Measurements from ENCODE around the gene TSPAN10.

The TSPAN10 gene

DNA sequence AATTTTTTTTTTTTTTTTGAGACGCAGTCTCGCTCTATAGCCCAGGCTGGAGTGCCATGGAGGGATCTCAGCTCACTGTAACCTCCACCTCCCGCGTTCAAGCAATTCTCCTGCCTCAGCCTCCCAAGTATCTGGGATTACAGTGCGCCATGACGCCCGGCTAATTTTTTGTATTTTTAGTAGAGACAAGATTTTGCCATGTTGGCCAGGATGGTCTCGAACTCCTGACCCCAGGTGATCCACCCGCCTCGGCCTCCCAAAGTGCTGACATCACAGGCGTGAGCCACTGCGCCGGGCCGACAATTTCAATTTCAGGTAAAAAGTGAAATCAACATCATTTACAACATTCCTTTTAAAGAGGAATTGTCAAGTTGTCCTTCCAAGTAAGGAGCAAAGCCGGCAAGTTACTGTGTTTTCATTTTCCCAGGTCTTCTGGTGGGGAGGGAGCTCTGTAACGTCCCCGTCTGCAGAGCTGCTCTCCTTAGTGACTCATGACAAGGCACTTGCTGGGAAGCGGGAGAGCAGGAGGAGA is 957 bp upstream of the TSPAN10 start:
- DNase-seq: no peak

- DNase-seq: no peak
These were observed 1.7 kb downstream of the TSPAN10 start for GRCh38 chr17:81638683-81639082.

GRCh38 chr17:81640011-81640410 is 3.0 kb downstream of the TSPAN10 start:
- no peak for DNase-seq

GRCh38 chr17:81641825-81642489 is 5.0 kb downstream of the TSPAN10 start:
- DNase-seq: no peak

DNA sequence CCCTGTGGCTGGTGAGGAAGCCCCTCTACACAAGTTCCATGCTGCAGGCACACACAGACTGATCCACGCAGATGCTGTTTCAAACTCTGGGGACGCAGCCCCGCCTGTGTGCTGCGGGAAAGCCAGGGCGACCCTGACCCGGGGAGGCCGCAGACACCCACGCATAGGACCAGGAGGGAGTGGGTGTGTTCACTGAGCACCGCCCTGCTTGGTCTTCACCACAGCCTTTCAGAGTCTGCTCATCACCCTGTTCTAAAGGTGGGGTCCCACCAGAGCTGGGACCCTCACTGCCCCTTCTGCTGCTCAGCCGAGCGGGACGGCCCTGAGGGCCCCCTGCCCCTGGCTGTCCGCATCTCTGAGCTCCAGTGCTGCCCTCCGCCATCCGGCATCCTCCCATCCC is 7.5 kb downstream of the TSPAN10 start:
- no peak for DNase-seq

DNA sequence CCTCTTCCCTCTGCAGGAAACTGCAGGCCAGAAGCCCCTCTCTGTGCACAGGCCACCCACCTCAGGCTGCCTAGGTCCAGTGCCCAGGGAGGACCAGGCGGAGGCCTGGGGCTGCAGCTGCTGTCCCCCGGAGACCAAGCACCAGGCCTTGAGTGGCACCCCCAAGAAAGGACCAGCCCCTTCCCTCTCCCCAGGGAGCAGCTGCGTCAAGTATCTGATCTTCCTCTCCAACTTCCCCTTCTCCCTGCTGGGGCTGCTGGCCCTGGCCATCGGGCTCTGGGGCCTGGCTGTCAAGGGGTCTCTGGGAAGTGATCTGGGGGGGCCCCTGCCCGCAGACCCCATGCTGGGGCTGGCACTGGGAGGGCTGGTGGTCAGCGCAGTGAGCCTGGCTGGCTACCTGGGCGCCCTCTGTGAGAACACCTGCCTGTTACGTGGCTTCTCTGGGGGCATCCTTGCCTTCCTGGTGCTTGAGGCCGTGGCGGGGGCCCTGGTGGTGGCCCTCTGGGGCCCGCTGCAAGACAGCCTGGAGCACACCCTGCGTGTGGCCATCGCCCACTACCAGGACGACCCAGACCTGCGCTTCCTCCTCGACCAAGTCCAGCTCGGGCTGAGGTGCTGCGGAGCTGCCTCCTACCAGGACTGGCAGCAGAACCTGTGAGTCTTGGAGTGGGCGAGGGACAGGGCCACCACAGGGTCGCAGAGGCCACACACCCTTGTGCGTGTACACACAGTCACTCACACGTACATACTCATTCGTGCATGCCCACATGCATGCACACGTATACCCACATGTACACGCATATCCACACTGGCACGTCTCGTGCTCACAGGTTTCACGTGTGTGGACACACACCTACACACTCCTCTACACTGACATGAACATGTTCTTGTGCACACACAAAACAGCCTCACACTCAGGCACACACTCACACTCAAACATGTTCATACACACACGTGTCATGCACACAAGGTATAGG is 8.3 kb downstream of the TSPAN10 start:
- DNase-seq: no peak

GRCh38 chr17:81646869-81647600 is 10.0 kb downstream of the TSPAN10 start:
- DNase-seq: no peak

GRCh38 chr17:81647640-81648012 is 10.6 kb downstream of the TSPAN10 start:
- no peak for DNase-seq

DNA sequence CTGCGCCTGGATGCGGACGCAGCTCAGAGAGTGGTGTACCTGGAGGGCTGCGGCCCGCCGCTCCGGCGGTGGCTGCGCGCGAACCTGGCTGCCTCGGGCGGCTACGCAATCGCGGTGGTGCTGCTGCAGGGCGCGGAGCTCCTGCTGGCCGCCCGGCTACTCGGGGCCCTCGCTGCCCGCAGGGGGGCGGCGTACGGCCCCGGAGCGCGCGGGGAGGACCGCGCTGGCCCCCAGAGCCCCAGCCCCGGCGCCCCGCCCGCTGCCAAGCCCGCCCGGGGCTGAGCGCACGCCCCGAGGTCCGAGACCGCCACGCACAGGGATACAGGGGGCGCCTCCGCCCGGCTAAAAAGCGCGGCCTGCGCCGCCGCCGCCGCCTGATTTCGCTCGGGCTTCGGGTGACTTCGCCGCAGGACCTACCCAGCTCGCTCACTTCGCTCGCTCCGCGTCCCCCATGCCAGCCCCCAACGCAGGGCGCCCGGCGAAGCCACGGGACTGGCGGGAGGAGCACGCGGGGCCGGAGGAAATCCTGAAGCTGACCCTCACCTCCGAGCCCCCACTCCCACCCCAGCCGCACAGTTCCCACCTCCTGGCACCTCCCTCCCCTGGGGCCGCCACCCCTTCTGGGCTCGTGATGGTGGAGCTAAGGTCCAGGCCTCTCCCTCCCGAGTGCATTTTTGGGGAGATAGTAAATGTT is 11.2 kb downstream of the TSPAN10 start:
- DNase-seq: no peak

- no peak for DNase-seq
These were observed 11.7 kb downstream of the TSPAN10 start for GRCh38 chr17:81648707-81649085.

- no peak for DNase-seq
These were observed 14.0 kb downstream of the TSPAN10 start for GRCh38 chr17:81650951-81651350.

DNA sequence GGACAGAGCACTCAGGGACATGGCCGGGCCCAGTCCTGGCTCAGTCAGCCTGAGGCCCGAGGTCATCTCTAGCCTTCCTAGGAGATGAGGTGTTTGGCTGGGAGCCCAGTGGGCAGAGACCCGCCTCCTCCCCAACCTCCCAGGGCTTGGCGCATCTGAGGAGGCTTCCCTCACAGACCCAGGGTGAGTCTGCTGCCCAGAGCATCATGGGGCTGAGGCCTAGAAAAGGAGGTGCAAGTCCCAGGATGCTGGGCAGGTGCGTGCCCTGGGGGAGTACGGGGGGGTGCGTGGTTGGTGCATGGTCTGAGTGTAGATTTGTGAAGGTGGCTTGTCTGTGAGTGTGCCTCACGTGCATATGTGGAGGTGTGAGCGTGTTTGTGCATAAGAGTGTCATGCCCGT is 14.7 kb downstream of the TSPAN10 start:
- DNase-seq: no peak

DNA sequence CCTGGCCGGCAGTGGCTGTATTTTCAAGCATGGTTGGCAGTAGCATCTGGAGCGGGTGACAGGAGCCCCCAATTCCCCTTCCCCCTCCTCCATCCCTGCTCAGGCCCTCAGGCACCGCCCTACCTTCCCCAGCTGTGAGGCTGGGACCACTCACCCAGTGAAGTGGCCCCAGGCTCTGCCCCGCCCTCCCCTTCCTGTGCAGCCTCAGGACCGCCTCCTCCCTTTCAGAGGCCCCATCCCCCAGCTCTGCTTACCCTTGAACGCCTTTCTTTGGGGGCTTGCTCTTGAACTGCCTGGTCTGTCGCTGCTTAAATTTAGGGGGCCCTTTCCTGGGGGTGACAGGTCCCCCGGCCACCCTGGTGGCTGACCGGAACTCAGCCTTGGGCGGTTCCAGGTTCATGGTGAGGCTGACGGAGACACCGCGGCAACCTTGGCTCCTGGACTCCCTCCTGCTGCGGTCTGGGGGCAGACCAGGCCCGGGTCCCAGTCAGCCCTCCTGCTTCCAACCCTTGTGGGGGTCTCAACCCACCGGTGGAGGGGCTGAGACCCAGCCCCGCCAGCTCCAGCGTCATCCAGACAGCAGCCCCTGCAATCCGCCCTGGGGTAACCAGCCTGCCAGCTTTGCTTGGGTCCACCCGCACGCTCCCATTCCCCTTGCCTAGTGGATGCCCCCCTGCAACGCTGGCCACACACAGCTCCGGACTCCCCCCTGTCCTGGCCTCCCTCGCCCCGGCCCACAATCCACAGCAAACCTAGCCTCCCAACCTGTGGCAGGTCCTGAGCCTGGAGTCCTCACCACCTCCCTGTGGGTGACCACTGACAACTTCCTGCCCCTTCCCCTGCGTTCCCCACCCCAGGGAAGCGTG is 16.1 kb downstream of the TSPAN10 start:
- no peak for DNase-seq

- DNase-seq: no peak
These were observed 18.6 kb downstream of the TSPAN10 start for GRCh38 chr17:81655378-81656117.

GRCh38 chr17:81656118-81656743 is 19.2 kb downstream of the TSPAN10 start, which contains the start of gene PDE6G:
TSS of gene PDE6G (minus strand) at chr17:81656542. CDS start at chr17:81653305, 3,237 bp downstream.
- no peak for DNase-seq

DNA sequence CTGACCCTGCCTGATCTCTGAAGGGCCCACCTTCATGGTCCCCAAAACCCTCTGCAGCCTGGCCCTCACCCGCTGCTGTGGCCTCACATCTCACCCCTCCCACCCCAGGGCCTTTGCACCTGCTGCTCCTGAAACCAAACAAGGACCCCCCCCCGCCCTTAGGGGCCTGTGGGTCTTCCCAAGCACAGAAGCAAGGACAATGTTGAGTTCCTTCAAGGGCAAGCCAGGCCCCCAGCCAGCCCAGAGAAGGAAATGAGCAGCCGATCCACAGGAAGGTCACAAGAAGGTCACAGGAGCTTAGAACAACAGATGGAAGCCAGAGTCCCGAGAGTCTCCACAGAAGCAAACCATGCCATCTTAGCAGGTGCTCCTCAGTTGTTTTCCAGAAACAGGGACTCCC is 19.8 kb downstream of the TSPAN10 start:
- no peak for DNase-seq

DNA sequence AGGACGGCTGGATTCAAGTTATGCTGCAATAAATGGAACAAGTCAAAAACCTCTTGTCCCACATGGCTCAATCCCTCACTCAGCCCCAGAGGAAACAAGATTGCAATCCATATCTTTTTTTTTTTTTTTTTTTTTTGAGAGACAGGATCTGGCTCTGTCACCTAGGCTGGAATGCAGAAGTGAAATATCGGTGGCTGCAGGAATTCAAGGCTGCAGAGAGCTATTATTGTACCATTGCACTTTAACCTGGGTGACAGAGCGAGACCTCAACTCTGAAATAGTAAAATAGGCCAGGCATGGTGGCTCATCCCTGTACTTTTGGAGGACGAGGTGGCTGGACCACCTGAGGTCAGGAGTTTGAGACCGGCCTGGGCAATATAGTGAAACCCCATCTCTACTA is 22.0 kb downstream of the TSPAN10 start:
- no peak for DNase-seq

DNA sequence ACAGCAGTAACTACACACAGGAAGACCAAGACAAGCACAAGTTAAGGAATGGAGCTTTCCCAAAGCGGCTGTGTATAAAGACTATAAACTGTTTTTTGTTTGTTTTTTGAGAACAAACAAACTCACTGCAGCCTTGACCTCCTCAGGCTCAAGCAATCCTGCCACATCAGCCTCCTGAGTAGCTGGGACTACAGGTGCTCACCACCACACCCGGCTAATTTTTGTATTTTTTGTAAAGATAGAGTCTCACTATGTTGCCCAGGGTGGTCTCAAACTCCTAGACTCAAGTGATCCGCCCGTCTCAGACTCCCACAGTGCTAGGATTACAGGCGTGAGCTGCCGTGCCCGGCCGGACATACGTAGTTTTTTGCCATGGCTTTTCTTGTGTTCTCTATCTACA is 23.4 kb downstream of the TSPAN10 start:
- DNase-seq: no peak

DNA sequence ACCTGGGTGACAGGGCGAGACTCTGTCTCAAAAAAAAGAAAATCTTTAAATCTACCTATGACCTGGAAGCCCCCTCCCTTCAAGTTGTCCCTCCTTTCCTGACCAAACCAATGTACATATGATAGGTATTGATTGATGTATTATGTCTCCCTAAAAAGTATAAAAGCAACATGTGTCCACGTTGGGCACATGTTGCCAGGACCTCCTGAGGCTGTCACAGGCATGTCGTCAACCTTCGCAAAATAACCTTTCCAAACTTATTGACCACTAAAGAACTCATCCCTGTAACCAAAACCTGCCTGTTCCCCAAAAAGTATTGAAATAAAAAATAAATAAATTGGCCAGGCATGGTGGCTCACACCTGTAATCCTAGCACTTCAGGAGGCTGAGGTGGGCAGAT is 25.0 kb downstream of the TSPAN10 start:
- DNase-seq: no peak

- no peak for DNase-seq
These were observed 27.1 kb downstream of the TSPAN10 start for GRCh38 chr17:81664051-81664470.

Measured in NCI-H526 treated with DMSO at 0.1 percent for 48 hours (cell line).